Measurements from ENCODE around the gene FAM156A.
"Not testable (repeated sequence)": the region's sequence is repeated elsewhere in the genome, so short reads cannot be mapped to it uniquely, and the experiment has no call there.

DNA sequence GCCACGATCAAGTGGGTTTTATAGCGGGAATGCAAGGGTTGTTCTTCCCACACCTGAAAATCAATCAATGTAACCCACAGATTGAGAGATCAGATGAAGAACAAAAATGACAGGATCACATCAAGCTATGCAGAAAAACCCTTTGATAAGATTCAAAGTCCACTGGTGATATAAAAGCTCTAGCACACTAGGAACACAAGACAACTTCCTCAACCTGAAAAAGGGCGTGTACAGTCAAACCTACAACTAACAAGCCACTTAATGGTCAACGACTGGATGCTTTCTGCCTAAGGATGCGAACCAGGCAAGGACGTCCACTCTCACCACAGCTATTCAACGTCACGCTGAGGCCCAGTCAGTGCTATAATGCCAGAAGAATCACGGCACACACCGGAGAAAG, 8.4 kb downstream of the FAM156A start:
- TF ChIP-seq, protein P1, sequence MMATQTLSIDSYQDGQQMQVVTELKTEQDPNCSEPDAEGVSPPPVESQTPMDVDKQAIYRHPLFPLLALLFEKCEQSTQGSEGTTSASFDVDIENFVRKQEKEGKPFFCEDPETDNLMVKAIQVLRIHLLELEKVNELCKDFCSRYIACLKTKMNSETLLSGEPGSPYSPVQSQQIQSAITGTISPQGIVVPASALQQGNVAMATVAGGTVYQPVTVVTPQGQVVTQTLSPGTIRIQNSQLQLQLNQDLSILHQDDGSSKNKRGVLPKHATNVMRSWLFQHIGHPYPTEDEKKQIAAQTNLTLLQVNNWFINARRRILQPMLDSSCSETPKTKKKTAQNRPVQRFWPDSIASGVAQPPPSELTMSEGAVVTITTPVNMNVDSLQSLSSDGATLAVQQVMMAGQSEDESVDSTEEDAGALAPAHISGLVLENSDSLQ (IDR thresholded peaks at IDR 0.05) = not testable (repeated sequence)
- not testable (repeated sequence) for TF ChIP-seq TARDBP (IDR thresholded peaks at IDR 0.05); NFRKB (IDR thresholded peaks at IDR 0.05); BHLHE40 (IDR thresholded peaks at IDR 0.05; ENCODE audit: borderline replicate concordance); SUZ12 (IDR thresholded peaks at IDR 0.05); LEF1 (IDR thresholded peaks at IDR 0.05; ENCODE audit: borderline replicate concordance); FOXA1 (IDR thresholded peaks at IDR 0.05); SP1 (IDR thresholded peaks at IDR 0.05); ZNF384 (IDR thresholded peaks at IDR 0.05); ARNT (IDR thresholded peaks at IDR 0.05); FOXM1 (IDR thresholded peaks at IDR 0.05; ENCODE audit: borderline replicate concordance); HDGF (IDR thresholded peaks at IDR 0.05; ENCODE audit: borderline replicate concordance); L3MBTL2 (conservative IDR thresholded peaks at IDR 0.05); FOXK2 (IDR thresholded peaks at IDR 0.05)

Data from HEK293T (cell line).